ENCODE measurements around the gene CHST9. TPM values are rescaled to one million over a fixed set of nuclear protein-coding genes. Genes with fewer than 3 reads are reported as not detected.
A peak's percentile ranks its signal among the peaks of the same experiment; 100 is the strongest.

Gene CHST9
- total and polyA plus RNA-seq, 7 donors, result under 0.01 to 0.11 (median 0.07) TPM; not detected in 2

DNA sequence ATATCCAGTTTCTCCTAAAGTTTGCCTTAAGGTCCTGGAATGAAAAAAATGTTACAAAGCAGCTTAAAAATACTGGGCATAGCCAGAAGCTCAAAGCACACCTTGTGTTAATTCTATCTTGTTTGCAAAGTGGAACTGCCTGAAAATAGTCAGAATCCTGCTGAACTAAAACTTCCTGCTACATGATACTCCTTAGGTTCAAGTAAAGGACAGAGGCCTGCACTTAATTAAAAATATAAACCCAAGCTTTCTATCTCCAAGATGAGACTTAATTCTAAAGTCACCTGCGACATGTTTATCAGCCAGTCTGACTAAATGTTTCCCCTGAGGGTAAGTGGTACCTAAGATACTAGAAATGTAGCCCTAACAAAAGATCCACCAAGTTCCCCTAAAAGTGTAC, 103.4 kb downstream of the CHST9 start:
- Histone ChIP-seq H3K4me1 (no peaks in the 10 kb centered on the region), H3K36me3 (ENCODE audit: insufficient read depth in 1 of 2, low read depth in 1 of 2) (no peaks in the 10 kb centered on the region), H3K9me3 (no peaks in the 10 kb centered on the region), H3K4me3 (no peak overlapping the region), H3K27ac (no peak overlapping the region), H3K27me3 (ENCODE audit: insufficient read depth in 3 of 3, low read length in 2 of 3) (no peaks in the 10 kb centered on the region)
- WGBS, 3 donors, result 61 to 87% (median 81%) methylated on average over 1 of the region's 1 CpG
- intact Hi-C loops (cut with DNase I), result no loop called here
- DNase-seq, result no peak
- no peak for ATAC-seq
- TF ChIP-seq CTCF (IDR thresholded peaks at IDR 0.05), result no peak

DNA sequence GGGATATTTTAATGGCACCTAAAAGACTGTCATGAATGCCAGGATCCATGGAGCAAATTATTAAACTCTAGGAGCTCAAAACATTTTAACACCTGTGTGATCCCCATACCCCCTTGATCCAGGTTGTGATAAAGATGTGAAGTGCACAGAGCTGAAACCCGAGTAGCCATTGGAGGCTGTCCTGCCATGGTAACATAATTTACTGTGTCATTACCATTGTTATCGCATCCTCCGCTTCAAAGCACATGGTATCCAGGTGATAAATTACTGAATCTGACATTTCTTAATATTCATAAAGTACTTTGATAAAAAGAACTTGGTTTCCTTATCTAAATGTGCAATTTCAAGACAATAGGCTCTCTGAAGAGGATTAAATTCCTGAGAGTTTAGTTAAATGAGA, 109.3 kb downstream of the CHST9 start:
- ATAC-seq (no peak), DNase-seq (no peak)
- WGBS, 3 donors, result 58 to 67% (median 64%) methylated on average over 3 of the region's 3 CpGs
- H3K9me3 ChIP-seq, result no peaks in the 10 kb centered on the region
- intact Hi-C loops (cut with DNase I), result no loop called here
- TF ChIP-seq CTCF (IDR thresholded peaks at IDR 0.05), result no peak
- no peak overlapping the region for H3K27ac ChIP-seq
- no peaks in the 10 kb centered on the region for H3K36me3 ChIP-seq (ENCODE audit: insufficient read depth in 1 of 2, low read depth in 1 of 2)
- no peaks in the 10 kb centered on the region for H3K27me3 ChIP-seq (ENCODE audit: insufficient read depth in 3 of 3, low read length in 2 of 3)
- H3K4me3 ChIP-seq, result no peak overlapping the region
- H3K4me1 ChIP-seq, result no peaks in the 10 kb centered on the region

- WGBS, 3 donors, result 87 to 88% (median 87%) methylated on average over 5 of the region's 5 CpGs
- no peak overlapping the region for H3K27ac ChIP-seq
- intact Hi-C loops (cut with DNase I), result no loop called here
Observed at GRCh38 chr18:27073404-27073830, 111.7 kb downstream of the CHST9 start.

DNA sequence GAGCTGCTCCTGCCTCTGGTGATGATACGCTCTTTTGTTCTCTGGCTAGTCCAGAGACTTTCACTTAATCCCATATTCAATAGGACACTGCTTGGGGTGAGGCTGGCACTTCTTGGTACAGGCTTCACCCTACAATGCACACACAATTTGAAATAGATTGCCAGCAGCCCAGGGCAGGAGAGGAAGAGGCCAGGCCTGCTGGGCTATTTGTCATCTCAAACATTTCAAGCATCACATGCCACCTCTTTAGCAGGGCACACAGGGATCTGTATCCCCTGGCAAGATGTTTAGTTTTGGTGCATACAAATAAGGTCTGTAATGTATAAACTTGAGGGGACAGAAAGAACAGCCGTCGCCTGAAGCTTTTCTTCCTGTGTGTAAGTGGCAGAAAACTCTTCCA, 120.4 kb downstream of the CHST9 start:
- no peak for DNase-seq
- no peaks in the 10 kb centered on the region for H3K4me1 ChIP-seq
- H3K4me3 ChIP-seq, result no peak overlapping the region
- no peak overlapping the region for H3K27ac ChIP-seq
- H3K27me3 ChIP-seq (ENCODE audit: insufficient read depth in 3 of 3, low read length in 2 of 3), result no peaks in the 10 kb centered on the region
- WGBS, 3 donors, result 57 to 67% (median 58%) methylated on average over 3 of the region's 3 CpGs
- intact Hi-C loops (cut with DNase I), result no loop called here
- no peaks in the 10 kb centered on the region for H3K9me3 ChIP-seq
- no peaks in the 10 kb centered on the region for H3K36me3 ChIP-seq (ENCODE audit: insufficient read depth in 1 of 2, low read depth in 1 of 2)
- TF ChIP-seq CTCF (IDR thresholded peaks at IDR 0.05), result no peak
- ATAC-seq, result peak in 1 of 4 donors; percentile 19

More at GRCh38 chr18:27073404-27073830, 111.7 kb downstream of the CHST9 start:
- no peaks in the 10 kb centered on the region for H3K4me1 ChIP-seq
- no peaks in the 10 kb centered on the region for H3K36me3 ChIP-seq (ENCODE audit: insufficient read depth in 1 of 2, low read depth in 1 of 2)
- TF ChIP-seq CTCF (IDR thresholded peaks at IDR 0.05), result no peak
- no peak overlapping the region for H3K4me3 ChIP-seq
- no peak for DNase-seq
- H3K9me3 ChIP-seq, result no peaks in the 10 kb centered on the region
- no peak for ATAC-seq
- no peaks in the 10 kb centered on the region for H3K27me3 ChIP-seq (ENCODE audit: insufficient read depth in 3 of 3, low read length in 2 of 3)

DNA sequence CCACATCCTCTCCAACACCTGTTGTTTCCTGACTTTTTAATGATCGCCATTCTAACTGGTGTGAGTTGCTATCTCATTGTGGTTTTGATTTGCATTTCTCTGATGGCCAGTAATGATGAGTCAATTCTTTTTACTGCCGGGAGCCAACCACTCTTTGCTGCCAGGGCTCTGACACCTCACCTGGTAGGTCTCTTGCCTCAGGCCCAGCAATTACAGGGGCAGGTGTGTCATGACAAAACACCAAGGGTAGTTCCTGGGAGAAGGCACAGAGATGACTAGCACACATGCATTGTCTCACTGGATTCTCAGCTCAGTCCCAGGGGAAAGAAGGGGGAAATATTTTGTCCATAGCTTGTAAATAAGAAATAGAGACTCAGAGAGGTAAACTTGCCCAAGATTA, 122.3 kb downstream of the CHST9 start:
- H3K4me3 ChIP-seq, result no peak overlapping the region
- intact Hi-C loops (cut with DNase I), result no loop called here
- H3K27ac ChIP-seq, result no peak overlapping the region
- TF ChIP-seq CTCF (IDR thresholded peaks at IDR 0.05), result no peak
- WGBS, 3 donors, result 80 to 89% (median 83%) methylated on average over 2 of the region's 2 CpGs
- no peaks in the 10 kb centered on the region for H3K27me3 ChIP-seq (ENCODE audit: insufficient read depth in 3 of 3, low read length in 2 of 3)
- no peaks in the 10 kb centered on the region for H3K9me3 ChIP-seq
- no peaks in the 10 kb centered on the region for H3K36me3 ChIP-seq (ENCODE audit: insufficient read depth in 1 of 2, low read depth in 1 of 2)
- DNase-seq (no peak), ATAC-seq (no peak)
- peaks cover 9% of the 10 kb centered on the region for H3K4me1 ChIP-seq
